GM23338 (cell line): ENCODE results near the gene PSMB11. TPM values are rescaled to one million over a fixed set of nuclear protein-coding genes. Genes with fewer than 3 reads are reported as not detected.

Source experiments
- ATAC-seq: fragments of 200-7000 bp; cut with Tn5 transposase; 3 replicates; pipeline ENCODE4 v1.9.1; 2020
- DNase-seq: peaks from one replicate; pipeline ENCODE4 v3.0.0-alpha.2; 2015; ENCODE audit warnings: low spot score
- H2AFZ ChIP-seq: fragments of 200-600 bp; sonication (generic); 2 replicates; pipeline ENCODE4 v1.8.0; 2016; ENCODE audit warnings: antibody characterized with exemption, mild to moderate bottlenecking, moderate library complexity
- H3F3A ChIP-seq: fragments of 200-600 bp; sonication (generic); replicated peaks from 2 replicates; pipeline ENCODE4 v1.8.0; 2017; ENCODE audit warnings: antibody characterized with exemption, mixed run types, low read depth
- H3K27ac ChIP-seq: fragments of 200-600 bp; sonication (generic); 2 replicates; pipeline ENCODE4 v1.6.1; 2016; ENCODE audit warnings: low read depth
- H3K27me3 ChIP-seq: fragments of 200-600 bp; sonication (generic); 2 replicates; pipeline ENCODE4 v1.8.0; 2016; ENCODE audit warnings: mild to moderate bottlenecking, mixed run types, moderate library complexity; ENCODE audit not compliant: insufficient read depth
- H3K36me3 ChIP-seq: fragments of 200-600 bp; sonication (generic); 2 replicates; pipeline ENCODE4 v1.8.0; 2016; ENCODE audit warnings: mild to moderate bottlenecking; ENCODE audit not compliant: insufficient read depth
- H3K4me1 ChIP-seq: fragments of 200-600 bp; sonication (generic); 2 replicates; pipeline ENCODE4 v1.8.0; 2016; ENCODE audit warnings: mild to moderate bottlenecking, moderate library complexity; ENCODE audit not compliant: insufficient read depth
- H3K4me2 ChIP-seq: fragments of 200-600 bp; sonication (generic); 2 replicates; pipeline ENCODE4 v1.7.1; 2017; ENCODE audit warnings: mixed run types
- H3K4me3 ChIP-seq: fragments of 200-600 bp; sonication (generic); 2 replicates; pipeline ENCODE4 v1.6.1; 2016; ENCODE audit warnings: mixed run types
- H3K79me2 ChIP-seq: fragments of 200-600 bp; sonication (generic); replicated peaks from 2 replicates; pipeline ENCODE4 v1.8.0; 2017; ENCODE audit warnings: mild to moderate bottlenecking; ENCODE audit not compliant: insufficient read depth
- H3K9me2 ChIP-seq: fragments of 200-600 bp; sonication (generic); 2 replicates; pipeline ENCODE4 v1.8.0; 2017; ENCODE audit not compliant: insufficient read depth
- H4K20me1 ChIP-seq: fragments of 200-600 bp; sonication (generic); replicated peaks from 2 replicates; pipeline ENCODE4 v1.8.0; 2017; ENCODE audit warnings: mild to moderate bottlenecking; ENCODE audit not compliant: insufficient read depth
- H3K27ac Mint-ChIP-seq: 2 replicates; pipeline ENCODE4 v1.8.0; 2020; ENCODE audit warnings: inconsistent platforms, mild to moderate bottlenecking, moderate library complexity, mixed read lengths
- H3K27me3 Mint-ChIP-seq: 3 replicates; pipeline ENCODE4 v1.8.0; 2022; ENCODE audit warnings: low read depth, mild to moderate bottlenecking, moderate library complexity, mixed read lengths, inconsistent platforms; ENCODE audit not compliant: insufficient read depth, poor library complexity
- H3K36me3 Mint-ChIP-seq: 3 replicates; pipeline ENCODE4 v1.8.0; 2021; ENCODE audit warnings: low read depth, mild to moderate bottlenecking, inconsistent platforms, moderate library complexity, mixed read lengths
- H3K4me1 Mint-ChIP-seq: 3 replicates; pipeline ENCODE4 v1.8.0; 2020; ENCODE audit warnings: mild to moderate bottlenecking, inconsistent platforms, mixed read lengths
- H3K4me3 Mint-ChIP-seq: 3 replicates; pipeline ENCODE4 v1.8.0; 2021; ENCODE audit warnings: moderate library complexity, mild to moderate bottlenecking, inconsistent platforms, mixed read lengths
- H3K9me3 Mint-ChIP-seq: 3 replicates; pipeline ENCODE4 v1.8.0; 2020; ENCODE audit warnings: moderate library complexity, mild to moderate bottlenecking, inconsistent platforms, mixed read lengths
- CREB1 ChIP-seq: fragments of 250-450 bp; sonication (Bioruptor Pico); IDR thresholded peaks from 2 replicates; pipeline ENCODE4 v1.5.0; 2020; ENCODE audit warnings: low read depth, mild to moderate bottlenecking, moderate library complexity
- EZH2 ChIP-seq: fragments of 200-600 bp; sonication (generic); IDR thresholded peaks from one replicate; pipeline ENCODE4 v1.8.0; 2017; ENCODE audit warnings: antibody characterized with exemption, mild to moderate bottlenecking, low read depth; ENCODE audit not compliant: unreplicated experiment
- EZH2phosphoT487 ChIP-seq: fragments of 200-600 bp; sonication (generic); IDR thresholded peaks from one replicate; pipeline ENCODE4 v1.8.1; 2018; ENCODE audit warnings: antibody characterized with exemption; ENCODE audit not compliant: unreplicated experiment
- NANOG ChIP-seq: IDR thresholded peaks from 2 replicates; pipeline ENCODE4 v1.6.1; 2016; ENCODE audit warnings: antibody characterized with exemption, borderline replicate concordance
- STAT1 ChIP-seq: IDR thresholded peaks from one replicate; pipeline ENCODE4 v1.6.1; 2016; ENCODE audit warnings: antibody characterized with exemption; ENCODE audit not compliant: unreplicated experiment
- ZNF114 ChIP-seq: fragments of 250-450 bp; sonication (Bioruptor Pico); IDR thresholded peaks from 2 replicates; pipeline ENCODE4 v1.5.0; 2020; ENCODE audit warnings: mild to moderate bottlenecking, moderate library complexity
- polyA plus RNA-seq: library from polyadenylated mRNA; unstranded; fragments of >200 nt; fragmentation: Nextera tagmentation; extraction: Ambion mirVana; gene quantifications from 2 replicates; pipeline ENCODE4 v1.2.1, GENCODE V29; 2016
- total RNA-seq: library from RNA; depleted of rRNA; stranded (reverse); fragments of >200 nt; shearing (Covaris generic); gene quantifications from 2 replicates; pipeline ENCODE4 v1.2.3, GENCODE V29; 2014
- TF ChIP-seq, protein P1 (sequence below): IDR thresholded peaks from one replicate; pipeline ENCODE4 v1.6.1; 2018; ENCODE audit warnings: antibody characterized with exemption; ENCODE audit not compliant: unreplicated experiment
- TF ChIP-seq, protein P2 (sequence below): IDR thresholded peaks from 2 replicates; pipeline ENCODE4 v1.6.1; 2016; ENCODE audit warnings: antibody characterized with exemption
- TF ChIP-seq, protein P3 (sequence below): fragments of 250-450 bp; sonication (Bioruptor Pico); IDR thresholded peaks from 2 replicates; pipeline ENCODE4 v1.5.0; 2020; ENCODE audit warnings: mild to moderate bottlenecking, moderate library complexity

PSMB11 gene
- total and polyA plus RNA-seq, 2 experiments from 2014 or later, result 0.07 TPM; not detected in 1

DNA sequence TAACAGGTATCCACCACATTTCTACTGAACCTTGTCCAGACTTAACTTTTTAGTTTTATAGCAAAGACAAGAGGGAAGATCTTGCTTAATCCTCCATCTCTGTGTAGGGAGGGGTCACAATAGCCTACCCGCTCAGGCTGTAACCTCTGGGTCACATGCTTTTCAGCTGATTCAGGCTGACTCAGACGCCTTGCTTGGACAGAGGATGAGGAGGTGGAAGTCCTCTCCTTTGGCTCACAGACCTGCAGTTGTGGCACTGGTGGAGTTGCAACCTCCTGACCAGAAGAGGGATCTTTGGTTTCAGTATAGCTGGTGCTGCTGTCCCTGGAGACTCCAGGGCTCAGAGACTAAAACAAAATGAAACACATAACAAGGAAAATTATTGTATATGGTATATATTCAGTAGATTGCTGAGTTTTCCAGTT is 36.7 kb downstream of the PSMB11 start:
- Mint-ChIP-seq H3K4me1 (no peaks in the 10 kb centered on the region), H3K27ac (no peak overlapping the region), H3K9me3 (no peaks in the 10 kb centered on the region), H3K36me3 (peaks cover 89% of the 10 kb centered on the region), H3K27me3 (peaks cover 2% of the 10 kb centered on the region), H3K4me3 (no peak overlapping the region)
- Histone ChIP-seq H3K36me3 (peaks cover 77% of the 10 kb centered on the region), H3K4me2 (no peak overlapping the region), H3K4me1 (no peaks in the 10 kb centered on the region), H3K4me3 (no peak overlapping the region), H3K9me2 (no peaks in the 10 kb centered on the region), H3K27ac (no peak overlapping the region; the same call in 1 of the 2 replicates), H3K79me2 (peaks cover 24% of the 10 kb centered on the region), H3K27me3 (no peaks in the 10 kb centered on the region), H4K20me1 (peaks cover 28% of the 10 kb centered on the region), H3F3A (peaks cover 40% of the 10 kb centered on the region), H2AFZ (no peak overlapping the region)
- TF ChIP-seq EZH2phosphoT487 (no peak), STAT1 (no peak), CREB1 (CRISPR knock-in tag) (no peak)
- TF ChIP-seq, protein P1, sequence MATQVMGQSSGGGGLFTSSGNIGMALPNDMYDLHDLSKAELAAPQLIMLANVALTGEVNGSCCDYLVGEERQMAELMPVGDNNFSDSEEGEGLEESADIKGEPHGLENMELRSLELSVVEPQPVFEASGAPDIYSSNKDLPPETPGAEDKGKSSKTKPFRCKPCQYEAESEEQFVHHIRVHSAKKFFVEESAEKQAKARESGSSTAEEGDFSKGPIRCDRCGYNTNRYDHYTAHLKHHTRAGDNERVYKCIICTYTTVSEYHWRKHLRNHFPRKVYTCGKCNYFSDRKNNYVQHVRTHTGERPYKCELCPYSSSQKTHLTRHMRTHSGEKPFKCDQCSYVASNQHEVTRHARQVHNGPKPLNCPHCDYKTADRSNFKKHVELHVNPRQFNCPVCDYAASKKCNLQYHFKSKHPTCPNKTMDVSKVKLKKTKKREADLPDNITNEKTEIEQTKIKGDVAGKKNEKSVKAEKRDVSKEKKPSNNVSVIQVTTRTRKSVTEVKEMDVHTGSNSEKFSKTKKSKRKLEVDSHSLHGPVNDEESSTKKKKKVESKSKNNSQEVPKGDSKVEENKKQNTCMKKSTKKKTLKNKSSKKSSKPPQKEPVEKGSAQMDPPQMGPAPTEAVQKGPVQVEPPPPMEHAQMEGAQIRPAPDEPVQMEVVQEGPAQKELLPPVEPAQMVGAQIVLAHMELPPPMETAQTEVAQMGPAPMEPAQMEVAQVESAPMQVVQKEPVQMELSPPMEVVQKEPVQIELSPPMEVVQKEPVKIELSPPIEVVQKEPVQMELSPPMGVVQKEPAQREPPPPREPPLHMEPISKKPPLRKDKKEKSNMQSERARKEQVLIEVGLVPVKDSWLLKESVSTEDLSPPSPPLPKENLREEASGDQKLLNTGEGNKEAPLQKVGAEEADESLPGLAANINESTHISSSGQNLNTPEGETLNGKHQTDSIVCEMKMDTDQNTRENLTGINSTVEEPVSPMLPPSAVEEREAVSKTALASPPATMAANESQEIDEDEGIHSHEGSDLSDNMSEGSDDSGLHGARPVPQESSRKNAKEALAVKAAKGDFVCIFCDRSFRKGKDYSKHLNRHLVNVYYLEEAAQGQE, result no peak
- no peak for DNase-seq
- ATAC-seq, result no peak

DNA sequence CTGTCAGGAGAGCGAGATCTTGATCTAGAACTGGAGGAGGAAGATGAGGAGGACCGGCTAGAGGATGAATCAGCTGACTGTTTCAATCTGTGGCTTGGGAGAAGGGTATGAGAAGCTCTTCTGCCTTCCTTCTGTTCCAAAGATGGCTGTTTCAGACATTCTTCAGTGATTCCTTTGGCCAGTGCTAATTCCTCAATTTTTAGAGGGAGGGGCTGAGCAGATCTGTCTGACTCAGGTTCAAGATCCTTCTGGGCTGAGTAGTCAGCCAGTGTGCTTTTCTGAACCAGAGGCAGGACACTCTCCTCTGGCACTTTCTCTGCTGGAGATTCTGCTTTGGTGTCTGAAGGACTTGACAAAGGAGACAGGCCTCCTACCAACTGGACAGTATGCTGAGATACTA is 37.7 kb downstream of the PSMB11 start:
- no peaks in the 10 kb centered on the region for H3K9me2 ChIP-seq
- no peak overlapping the region for H3K4me2 ChIP-seq
- H2AFZ ChIP-seq, result no peak overlapping the region
- Mint-ChIP-seq H3K4me1 (no peaks in the 10 kb centered on the region), H3K27me3 (peaks cover 2% of the 10 kb centered on the region), H3K9me3 (no peaks in the 10 kb centered on the region), H3K27ac (no peak overlapping the region), H3K4me3 (no peak overlapping the region), H3K36me3 (peaks cover 87% of the 10 kb centered on the region)
- H3K36me3 ChIP-seq, result peaks cover 79% of the 10 kb centered on the region
- peaks cover 38% of the 10 kb centered on the region for H4K20me1 ChIP-seq
- no peak overlapping the region for H3K27ac ChIP-seq
- no peaks in the 10 kb centered on the region for H3K4me1 ChIP-seq
- no peaks in the 10 kb centered on the region for H3K27me3 ChIP-seq
- peaks cover 37% of the 10 kb centered on the region for H3F3A ChIP-seq
- DNase-seq (no peak), ATAC-seq (no peak)
- no peak overlapping the region for H3K4me3 ChIP-seq
- H3K79me2 ChIP-seq, result peaks cover 30% of the 10 kb centered on the region
- no peak for TF ChIP-seq NANOG
- TF ChIP-seq EZH2phosphoT487, result no peak
- TF ChIP-seq, protein P2, sequence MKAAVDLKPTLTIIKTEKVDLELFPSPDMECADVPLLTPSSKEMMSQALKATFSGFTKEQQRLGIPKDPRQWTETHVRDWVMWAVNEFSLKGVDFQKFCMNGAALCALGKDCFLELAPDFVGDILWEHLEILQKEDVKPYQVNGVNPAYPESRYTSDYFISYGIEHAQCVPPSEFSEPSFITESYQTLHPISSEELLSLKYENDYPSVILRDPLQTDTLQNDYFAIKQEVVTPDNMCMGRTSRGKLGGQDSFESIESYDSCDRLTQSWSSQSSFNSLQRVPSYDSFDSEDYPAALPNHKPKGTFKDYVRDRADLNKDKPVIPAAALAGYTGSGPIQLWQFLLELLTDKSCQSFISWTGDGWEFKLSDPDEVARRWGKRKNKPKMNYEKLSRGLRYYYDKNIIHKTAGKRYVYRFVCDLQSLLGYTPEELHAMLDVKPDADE, result no peak
- no peak for TF ChIP-seq ZNF114 (CRISPR knock-in tag)
- no peak for TF ChIP-seq EZH2
- TF ChIP-seq STAT1, result no peak
- TF ChIP-seq, protein P3, sequence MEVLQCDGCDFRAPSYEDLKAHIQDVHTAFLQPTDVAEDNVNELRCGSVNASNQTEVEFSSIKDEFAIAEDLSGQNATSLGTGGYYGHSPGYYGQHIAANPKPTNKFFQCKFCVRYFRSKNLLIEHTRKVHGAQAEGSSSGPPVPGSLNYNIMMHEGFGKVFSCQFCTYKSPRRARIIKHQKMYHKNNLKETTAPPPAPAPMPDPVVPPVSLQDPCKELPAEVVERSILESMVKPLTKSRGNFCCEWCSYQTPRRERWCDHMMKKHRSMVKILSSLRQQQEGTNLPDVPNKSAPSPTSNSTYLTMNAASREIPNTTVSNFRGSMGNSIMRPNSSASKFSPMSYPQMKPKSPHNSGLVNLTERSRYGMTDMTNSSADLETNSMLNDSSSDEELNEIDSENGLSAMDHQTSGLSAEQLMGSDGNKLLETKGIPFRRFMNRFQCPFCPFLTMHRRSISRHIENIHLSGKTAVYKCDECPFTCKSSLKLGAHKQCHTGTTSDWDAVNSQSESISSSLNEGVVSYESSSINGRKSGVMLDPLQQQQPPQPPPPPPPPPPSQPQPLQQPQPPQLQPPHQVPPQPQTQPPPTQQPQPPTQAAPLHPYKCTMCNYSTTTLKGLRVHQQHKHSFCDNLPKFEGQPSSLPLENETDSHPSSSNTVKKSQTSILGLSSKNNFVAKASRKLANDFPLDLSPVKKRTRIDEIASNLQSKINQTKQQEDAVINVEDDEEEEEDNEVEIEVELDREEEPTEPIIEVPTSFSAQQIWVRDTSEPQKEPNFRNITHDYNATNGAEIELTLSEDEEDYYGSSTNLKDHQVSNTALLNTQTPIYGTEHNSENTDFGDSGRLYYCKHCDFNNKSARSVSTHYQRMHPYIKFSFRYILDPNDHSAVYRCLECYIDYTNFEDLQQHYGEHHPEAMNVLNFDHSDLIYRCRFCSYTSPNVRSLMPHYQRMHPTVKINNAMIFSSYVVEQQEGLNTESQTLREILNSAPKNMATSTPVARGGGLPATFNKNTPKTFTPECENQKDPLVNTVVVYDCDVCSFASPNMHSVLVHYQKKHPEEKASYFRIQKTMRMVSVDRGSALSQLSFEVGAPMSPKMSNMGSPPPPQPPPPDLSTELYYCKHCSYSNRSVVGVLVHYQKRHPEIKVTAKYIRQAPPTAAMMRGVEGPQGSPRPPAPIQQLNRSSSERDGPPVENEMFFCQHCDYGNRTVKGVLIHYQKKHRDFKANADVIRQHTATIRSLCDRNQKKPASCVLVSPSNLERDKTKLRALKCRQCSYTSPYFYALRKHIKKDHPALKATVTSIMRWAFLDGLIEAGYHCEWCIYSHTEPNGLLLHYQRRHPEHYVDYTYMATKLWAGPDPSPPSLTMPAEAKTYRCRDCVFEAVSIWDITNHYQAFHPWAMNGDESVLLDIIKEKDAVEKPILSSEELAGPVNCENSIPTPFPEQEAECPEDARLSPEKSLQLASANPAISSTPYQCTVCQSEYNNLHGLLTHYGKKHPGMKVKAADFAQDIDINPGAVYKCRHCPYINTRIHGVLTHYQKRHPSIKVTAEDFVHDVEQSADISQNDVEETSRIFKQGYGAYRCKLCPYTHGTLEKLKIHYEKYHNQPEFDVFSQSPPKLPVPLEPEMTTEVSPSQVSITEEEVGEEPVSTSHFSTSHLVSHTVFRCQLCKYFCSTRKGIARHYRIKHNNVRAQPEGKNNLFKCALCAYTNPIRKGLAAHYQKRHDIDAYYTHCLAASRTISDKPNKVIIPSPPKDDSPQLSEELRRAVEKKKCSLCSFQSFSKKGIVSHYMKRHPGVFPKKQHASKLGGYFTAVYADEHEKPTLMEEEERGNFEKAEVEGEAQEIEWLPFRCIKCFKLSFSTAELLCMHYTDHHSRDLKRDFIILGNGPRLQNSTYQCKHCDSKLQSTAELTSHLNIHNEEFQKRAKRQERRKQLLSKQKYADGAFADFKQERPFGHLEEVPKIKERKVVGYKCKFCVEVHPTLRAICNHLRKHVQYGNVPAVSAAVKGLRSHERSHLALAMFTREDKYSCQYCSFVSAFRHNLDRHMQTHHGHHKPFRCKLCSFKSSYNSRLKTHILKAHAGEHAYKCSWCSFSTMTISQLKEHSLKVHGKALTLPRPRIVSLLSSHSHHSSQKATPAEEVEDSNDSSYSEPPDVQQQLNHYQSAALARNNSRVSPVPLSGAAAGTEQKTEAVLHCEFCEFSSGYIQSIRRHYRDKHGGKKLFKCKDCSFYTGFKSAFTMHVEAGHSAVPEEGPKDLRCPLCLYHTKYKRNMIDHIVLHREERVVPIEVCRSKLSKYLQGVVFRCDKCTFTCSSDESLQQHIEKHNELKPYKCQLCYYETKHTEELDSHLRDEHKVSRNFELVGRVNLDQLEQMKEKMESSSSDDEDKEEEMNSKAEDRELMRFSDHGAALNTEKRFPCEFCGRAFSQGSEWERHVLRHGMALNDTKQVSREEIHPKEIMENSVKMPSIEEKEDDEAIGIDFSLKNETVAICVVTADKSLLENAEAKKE, result no peak
